ENCODE measurements around the gene HSD17B3. TPM values are rescaled to one million over a fixed set of nuclear protein-coding genes. Genes with fewer than 3 reads are reported as not detected.
"Not testable (repeated sequence)": the region's sequence is repeated elsewhere in the genome, so short reads cannot be mapped to it uniquely, and the experiment has no call there.

Gene HSD17B3
- total RNA-seq, 3 donors from 2014 or later, result 1.4 to 1.9 (median 1.6) TPM

- DNase-seq (no peak), ATAC-seq (no peak)
- H3K4me3 ChIP-seq, result no peak overlapping the region
These were observed 103.0 kb downstream of the HSD17B3 start for GRCh38 chr9:96199006-96199405.

GRCh38 chr9:96195541-96195940, 106.4 kb downstream of the HSD17B3 start:
- no peak for TF ChIP-seq CTCF (IDR thresholded peaks at IDR 0.05)
- Histone ChIP-seq H3K4me1 (ENCODE audit: low read depth) (no peaks in the 10 kb centered on the region), H3K36me3 (ENCODE audit: low read depth) (no peaks in the 10 kb centered on the region), H3K9me3 (peaks cover 6% of the 10 kb centered on the region), H3K4me3 (no peak overlapping the region)
- ATAC-seq (no peak), DNase-seq (no peak)
- intact Hi-C loops (cut with DNase I, micrococcal nuclease), result no loop called here

More at GRCh38 chr9:96199006-96199405, 103.0 kb downstream of the HSD17B3 start:
- H3K9me3 ChIP-seq, result no peaks in the 10 kb centered on the region
- H3K36me3 ChIP-seq (ENCODE audit: low read depth), result no peaks in the 10 kb centered on the region
- no peak for TF ChIP-seq CTCF (IDR thresholded peaks at IDR 0.05)
- no peaks in the 10 kb centered on the region for H3K4me1 ChIP-seq (ENCODE audit: low read depth)
- intact Hi-C loops (cut with DNase I, micrococcal nuclease), result no loop called here

- ATAC-seq, result no peak
- intact Hi-C loops (cut with DNase I, micrococcal nuclease), result no loop called here
- TF ChIP-seq CTCF (IDR thresholded peaks at IDR 0.05), result no peak
These were observed 108.7 kb downstream of the HSD17B3 start for GRCh38 chr9:96193236-96193755.

GRCh38 chr9:96192710-96193109, 109.3 kb downstream of the HSD17B3 start:
- Histone ChIP-seq H3K9me3 (peaks cover 17% of the 10 kb centered on the region), H3K4me1 (ENCODE audit: low read depth) (no peaks in the 10 kb centered on the region), H3K36me3 (ENCODE audit: low read depth) (no peaks in the 10 kb centered on the region), H3K4me3 (no peak overlapping the region)
- intact Hi-C loops (cut with DNase I, micrococcal nuclease), result no loop called here
- DNase-seq (no peak), ATAC-seq (no peak)
- no peak for TF ChIP-seq CTCF (IDR thresholded peaks at IDR 0.05)

More at GRCh38 chr9:96193236-96193755, 108.7 kb downstream of the HSD17B3 start:
- no peak overlapping the region for H3K4me3 ChIP-seq
- no peaks in the 10 kb centered on the region for H3K36me3 ChIP-seq (ENCODE audit: low read depth)
- H3K4me1 ChIP-seq (ENCODE audit: low read depth), result no peaks in the 10 kb centered on the region
- peaks cover 17% of the 10 kb centered on the region for H3K9me3 ChIP-seq
- DNase-seq, result no peak

- ATAC-seq, result no peak
- TF ChIP-seq CTCF (IDR thresholded peaks at IDR 0.05), result no peak
- intact Hi-C loops (cut with DNase I, micrococcal nuclease), result no loop called here
These were observed 112.0 kb downstream of the HSD17B3 start for GRCh38 chr9:96189995-96190394.

GRCh38 chr9:96189581-96189980, 112.4 kb downstream of the HSD17B3 start:
- H3K36me3 ChIP-seq (ENCODE audit: low read depth); H3K4me3 ChIP-seq; DNase-seq; intact Hi-C loops (cut with DNase I, micrococcal nuclease); ATAC-seq; H3K4me1 ChIP-seq (ENCODE audit: low read depth): not testable (repeated sequence)
- H3K9me3 ChIP-seq, result peaks cover 17% of the 10 kb centered on the region

More at GRCh38 chr9:96189995-96190394, 112.0 kb downstream of the HSD17B3 start:
- Histone ChIP-seq H3K9me3 (peaks cover 17% of the 10 kb centered on the region), H3K4me1 (ENCODE audit: low read depth) (peaks cover 6% of the 10 kb centered on the region), H3K4me3 (no peak overlapping the region), H3K36me3 (ENCODE audit: low read depth) (no peaks in the 10 kb centered on the region)
- DNase-seq, result no peak
